HG02759 (cell line): ENCODE measurements around the gene DBX1.
"Not testable (repeated sequence)": the region's sequence is repeated elsewhere in the genome, so short reads cannot be mapped to it uniquely, and the experiment has no call there.

Source experiments
- ATAC-seq: cut with Tn5 transposase; IDR thresholded peaks from one replicate; pipeline ENCODE4 v1.9.1; 2021; ENCODE audit warnings: mild to moderate bottlenecking, moderate library complexity; ENCODE audit not compliant: unreplicated experiment

Gene DBX1

GRCh38 chr11:20160425-20161229 lies at the start of gene DBX1:
Gene DBX1 (minus strand): TSS chr11:20160475. CDS start chr11:20160324, 151 bp downstream.
- no peak for ATAC-seq

GRCh38 chr11:20208622-20209111 lies 48.4 kb upstream of the DBX1 start:
- no peak for ATAC-seq

GRCh38 chr11:20207781-20208621 lies 47.7 kb upstream of the DBX1 start:
- ATAC-seq = no peak

- ATAC-seq = no peak
Observed at GRCh38 chr11:20205807-20206206, 45.5 kb upstream of the DBX1 start.

- no peak for ATAC-seq
Observed at GRCh38 chr11:20204681-20205080, 44.4 kb upstream of the DBX1 start.

GRCh38 chr11:20203831-20204230 lies 43.6 kb upstream of the DBX1 start:
- ATAC-seq = no peak

GRCh38 chr11:20201231-20201630 lies 41.0 kb upstream of the DBX1 start:
- ATAC-seq = no peak

- ATAC-seq = not testable (repeated sequence)
Observed at GRCh38 chr11:20200331-20200955, 40.2 kb upstream of the DBX1 start.

- ATAC-seq = no peak
Observed at GRCh38 chr11:20197881-20198280, 37.6 kb upstream of the DBX1 start.

- ATAC-seq = no peak
Observed at GRCh38 chr11:20194470-20194869, 34.2 kb upstream of the DBX1 start.

- ATAC-seq = no peak
Observed at GRCh38 chr11:20193307-20193706, 33.0 kb upstream of the DBX1 start.

GRCh38 chr11:20192641-20193040 lies 32.4 kb upstream of the DBX1 start:
- no peak for ATAC-seq

GRCh38 chr11:20192151-20192550 lies 31.9 kb upstream of the DBX1 start:
- no peak for ATAC-seq

- ATAC-seq = no peak
Observed at GRCh38 chr11:20178976-20179375, 18.7 kb upstream of the DBX1 start.

GRCh38 chr11:20177136-20177535 lies 16.9 kb upstream of the DBX1 start:
- ATAC-seq = no peak

GRCh38 chr11:20172721-20173447 lies 12.6 kb upstream of the DBX1 start:
- no peak for ATAC-seq

- ATAC-seq = no peak
Observed at GRCh38 chr11:20163783-20164481, 3.7 kb upstream of the DBX1 start.

GRCh38 chr11:20162824-20163782 lies 2.8 kb upstream of the DBX1 start:
- ATAC-seq = no peak
